ENCODE data around the gene SLC49A4. TPM values are rescaled to one million over a fixed set of nuclear protein-coding genes. Genes with fewer than 3 reads are reported as not detected.

The SLC49A4 gene
- total RNA-seq, 1 experiment from 2014 or later: 14.1 TPM

DNA sequence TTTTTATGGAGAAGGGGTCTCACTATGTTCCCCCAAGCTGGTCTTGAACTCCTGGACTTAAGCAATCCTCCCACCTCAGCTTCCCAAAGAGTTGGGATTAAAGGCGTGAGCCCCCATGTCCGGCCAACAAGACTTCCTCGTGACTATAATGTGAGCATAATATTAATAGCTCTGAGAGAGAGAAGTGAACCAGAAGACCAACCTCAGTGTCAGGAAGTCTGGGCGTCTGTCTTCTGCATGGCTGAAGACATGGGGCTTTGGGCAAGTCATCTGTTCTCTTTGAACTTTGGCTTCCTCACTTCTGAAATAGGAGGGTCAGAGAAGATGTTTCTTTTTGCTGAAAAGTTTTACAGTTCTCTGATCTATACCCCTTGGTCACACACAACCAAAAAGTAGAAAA lies 92.1 kb downstream of the SLC49A4 start:
- Histone ChIP-seq H3K36me3 (ENCODE audit: insufficient read depth, low read length, poor library complexity, severe bottlenecking) (no peaks in the 10 kb centered on the region), H3K9me3 (ENCODE audit: low read depth, low read length, poor library complexity, severe bottlenecking) (no peaks in the 10 kb centered on the region), H3K27me3 (replicated peaks; ENCODE audit: insufficient read depth, low read depth, low read length, poor library complexity) (no peaks in the 10 kb centered on the region), H3K27ac (ENCODE audit: low read depth, low read length, poor library complexity, severe bottlenecking) (no peak overlapping the region), H3K4me1 (ENCODE audit: insufficient read depth, low read length, poor library complexity, severe bottlenecking) (no peaks in the 10 kb centered on the region), H3K4me3 (ENCODE audit: low read depth, low read length, poor library complexity, severe bottlenecking) (no peak overlapping the region)
- POLR2A ChIA-PET (ENCODE audit: low non-redundant PET): no interaction called here
- CTCF ChIA-PET: no interaction called here
- TF ChIP-seq, protein P1, sequence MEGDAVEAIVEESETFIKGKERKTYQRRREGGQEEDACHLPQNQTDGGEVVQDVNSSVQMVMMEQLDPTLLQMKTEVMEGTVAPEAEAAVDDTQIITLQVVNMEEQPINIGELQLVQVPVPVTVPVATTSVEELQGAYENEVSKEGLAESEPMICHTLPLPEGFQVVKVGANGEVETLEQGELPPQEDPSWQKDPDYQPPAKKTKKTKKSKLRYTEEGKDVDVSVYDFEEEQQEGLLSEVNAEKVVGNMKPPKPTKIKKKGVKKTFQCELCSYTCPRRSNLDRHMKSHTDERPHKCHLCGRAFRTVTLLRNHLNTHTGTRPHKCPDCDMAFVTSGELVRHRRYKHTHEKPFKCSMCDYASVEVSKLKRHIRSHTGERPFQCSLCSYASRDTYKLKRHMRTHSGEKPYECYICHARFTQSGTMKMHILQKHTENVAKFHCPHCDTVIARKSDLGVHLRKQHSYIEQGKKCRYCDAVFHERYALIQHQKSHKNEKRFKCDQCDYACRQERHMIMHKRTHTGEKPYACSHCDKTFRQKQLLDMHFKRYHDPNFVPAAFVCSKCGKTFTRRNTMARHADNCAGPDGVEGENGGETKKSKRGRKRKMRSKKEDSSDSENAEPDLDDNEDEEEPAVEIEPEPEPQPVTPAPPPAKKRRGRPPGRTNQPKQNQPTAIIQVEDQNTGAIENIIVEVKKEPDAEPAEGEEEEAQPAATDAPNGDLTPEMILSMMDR (conservative IDR thresholded peaks at IDR 0.05; ENCODE audit: low read depth, low read length): no peak
- TF ChIP-seq EZH2 (IDR thresholded peaks at IDR 0.05; ENCODE audit: borderline replicate concordance, low read depth, low read length, poor library complexity, severe bottlenecking): no peak
- DNase-seq (ENCODE audit: low spot score): no peak
- intact Hi-C loops (cut with micrococcal nuclease; ENCODE audit: unreplicated experiment): no loop called here
- BruUV-seq (replicated peaks): no TSS peak

DNA sequence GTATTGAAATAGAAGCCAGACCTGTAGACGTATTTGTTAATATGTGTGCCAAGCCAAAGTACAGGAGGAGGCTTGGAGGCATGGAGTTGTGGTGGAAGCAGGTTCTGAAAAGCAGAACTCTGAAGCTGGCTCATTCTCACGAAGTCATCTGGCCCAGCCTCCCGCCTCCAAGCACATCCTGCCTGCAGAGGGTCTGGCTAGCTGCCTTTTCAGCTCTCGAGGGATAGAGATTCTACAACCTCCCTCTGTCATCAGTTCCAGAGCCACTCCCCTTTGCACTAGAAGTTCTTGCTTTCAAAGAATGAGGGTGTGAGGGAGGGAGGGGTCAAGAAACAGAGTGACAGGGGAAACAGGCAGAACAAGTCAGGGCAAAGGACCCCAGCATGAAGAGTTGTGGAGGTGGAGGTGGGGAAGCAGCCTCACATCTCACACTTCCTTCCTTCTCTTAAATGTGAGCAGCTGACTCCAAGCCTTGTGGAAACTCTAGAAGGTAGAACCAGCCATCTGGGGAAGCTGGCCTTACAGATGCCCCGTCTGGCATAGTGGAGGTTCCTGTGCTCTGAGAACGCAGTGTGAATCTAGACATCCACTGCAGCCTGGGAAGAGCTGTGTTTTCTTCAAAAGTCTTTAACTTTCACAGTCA lies 95.3 kb downstream of the SLC49A4 start:
- POLR2A ChIA-PET (ENCODE audit: low non-redundant PET): no interaction called here
- CTCF ChIA-PET: no interaction called here
- BruUV-seq (replicated peaks): no TSS peak
- intact Hi-C loops (cut with micrococcal nuclease; ENCODE audit: unreplicated experiment): no loop called here
- no peaks in the 10 kb centered on the region for H3K9me3 ChIP-seq (ENCODE audit: low read depth, low read length, poor library complexity, severe bottlenecking)
- no peak overlapping the region for H3K27ac ChIP-seq (ENCODE audit: low read depth, low read length, poor library complexity, severe bottlenecking)
- no peak overlapping the region for H3K4me3 ChIP-seq (ENCODE audit: low read depth, low read length, poor library complexity, severe bottlenecking)
- TF ChIP-seq, protein P1 (conservative IDR thresholded peaks at IDR 0.05; ENCODE audit: low read depth, low read length): no peak
- TF ChIP-seq EZH2 (IDR thresholded peaks at IDR 0.05; ENCODE audit: borderline replicate concordance, low read depth, low read length, poor library complexity, severe bottlenecking): no peak
- H3K27me3 ChIP-seq (replicated peaks; ENCODE audit: insufficient read depth, low read depth, low read length, poor library complexity): no peaks in the 10 kb centered on the region
- peak; percentile 19 for DNase-seq (ENCODE audit: low spot score)
- no peaks in the 10 kb centered on the region for H3K36me3 ChIP-seq (ENCODE audit: insufficient read depth, low read length, poor library complexity, severe bottlenecking)
- H3K4me1 ChIP-seq (ENCODE audit: insufficient read depth, low read length, poor library complexity, severe bottlenecking): no peaks in the 10 kb centered on the region

DNA sequence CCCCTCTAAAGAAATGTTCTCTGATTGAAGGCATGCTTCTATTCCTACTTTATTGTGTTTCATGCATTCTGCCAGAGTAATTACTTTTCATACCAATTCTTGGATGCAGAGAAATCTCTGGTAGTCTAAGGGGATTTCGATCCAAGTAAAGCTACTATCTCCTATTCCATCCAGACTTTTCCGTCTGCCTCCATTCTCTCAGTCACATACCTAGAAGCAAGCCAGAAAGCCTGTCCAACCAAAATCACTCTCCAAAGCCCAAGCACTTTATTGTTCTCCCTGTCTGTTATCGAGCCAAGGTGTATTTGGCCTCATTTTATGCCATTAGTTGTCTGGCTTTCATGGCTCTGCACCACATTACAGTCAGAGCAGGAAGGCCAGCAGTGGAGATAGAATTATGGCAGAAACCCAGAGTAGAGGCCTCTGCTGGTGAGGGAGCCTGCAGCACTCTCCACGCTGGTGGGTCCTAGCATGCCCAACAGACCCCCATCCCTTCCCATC lies 95.9 kb downstream of the SLC49A4 start:
- TF ChIP-seq, protein P1 (conservative IDR thresholded peaks at IDR 0.05; ENCODE audit: low read depth, low read length): no peak
- TF ChIP-seq EZH2 (IDR thresholded peaks at IDR 0.05; ENCODE audit: borderline replicate concordance, low read depth, low read length, poor library complexity, severe bottlenecking): no peak
- POLR2A ChIA-PET (ENCODE audit: low non-redundant PET): no interaction called here
- H3K4me1 ChIP-seq (ENCODE audit: insufficient read depth, low read length, poor library complexity, severe bottlenecking): no peaks in the 10 kb centered on the region
- DNase-seq (ENCODE audit: low spot score): no peak
- peaks cover 2% of the 10 kb centered on the region for H3K27me3 ChIP-seq (replicated peaks; ENCODE audit: insufficient read depth, low read depth, low read length, poor library complexity)
- no peak overlapping the region for H3K27ac ChIP-seq (ENCODE audit: low read depth, low read length, poor library complexity, severe bottlenecking)
- H3K4me3 ChIP-seq (ENCODE audit: low read depth, low read length, poor library complexity, severe bottlenecking): no peak overlapping the region
- BruUV-seq (replicated peaks): no TSS peak
- H3K9me3 ChIP-seq (ENCODE audit: low read depth, low read length, poor library complexity, severe bottlenecking): no peaks in the 10 kb centered on the region
- intact Hi-C loops (cut with micrococcal nuclease; ENCODE audit: unreplicated experiment): no loop called here
- CTCF ChIA-PET: no interaction called here
- no peaks in the 10 kb centered on the region for H3K36me3 ChIP-seq (ENCODE audit: insufficient read depth, low read length, poor library complexity, severe bottlenecking)
